Psoas muscle (tissue), 8 donors: ENCODE data around the gene DDI2. TPM values are rescaled to one million over a fixed set of nuclear protein-coding genes. Genes with fewer than 3 reads are reported as not detected.

ENCODE experiments used
- ATAC-seq, 4 donors: fragments of 200-7000 bp; cut with Tn5 transposase; one replicate each; pipeline ENCODE4 v1.9.1; 2020; ENCODE audit warnings: moderate library complexity in 3 of 4, mild to moderate bottlenecking in 2 of 4
- DNase-seq, 2 donors: peaks; one replicate each; pipeline ENCODE4 v3.0.0-alpha.2; 2020
- H3K27ac ChIP-seq: fragments of 200-600 bp; one replicate; pipeline ENCODE4 v1.8.0; 2022
- H3K27me3 ChIP-seq, 3 donors: fragments of 200-600 bp in 1 of 3; one replicate each; pipeline versions ENCODE4 v1.6.1 to v1.8.0; 2013 to 2022; ENCODE audit warnings: low read length in 2 of 3, mild to moderate bottlenecking in 2 of 3, moderate library complexity in 1 of 3; ENCODE audit not compliant: insufficient read depth in 3 of 3
- H3K36me3 ChIP-seq, 2 donors: fragments of 200-600 bp in 1 of 2; one replicate each; pipeline versions ENCODE4 v1.6.1 to v1.8.0; 2013 to 2022; ENCODE audit warnings: low read depth in 1 of 2, mild to moderate bottlenecking in 1 of 2, moderate library complexity in 1 of 2; ENCODE audit not compliant: insufficient read depth in 1 of 2
- H3K4me1 ChIP-seq: fragments of 200-600 bp; one replicate; pipeline ENCODE4 v1.8.0; 2022
- H3K4me3 ChIP-seq: fragments of 200-600 bp; one replicate; pipeline ENCODE4 v1.8.0; 2022; ENCODE audit warnings: mild to moderate bottlenecking
- H3K9me3 ChIP-seq: fragments of 200-600 bp; one replicate; pipeline ENCODE4 v1.8.0; 2022
- CTCF ChIP-seq: fragments of 200-600 bp; IDR thresholded peaks from one replicate; pipeline ENCODE4 v1.8.0; 2022; ENCODE audit warnings: antibody characterized with exemption
- WGBS, 3 donors: extraction: QIAGEN DNeasy Blood & Tissue Kit; methylation state at CpG; one replicate each; pipeline versions ENCODE4 v1.1.6 to v1.1.7; 2013; 5-methylcytosine and 5-hydroxymethylcytosine counted together
- intact Hi-C, 2 donors: fragments of 100-400 bp; cut with DNase I; formaldehyde crosslinking; loops; one replicate each; pipeline versions ENCODE4 v1.11.0 to v1.14.2; 2022
- polyA plus RNA-seq, 3 donors: library from polyadenylated mRNA; stranded (reverse); fragments of 200-250 nt; gene quantifications; one replicate each; pipeline ENCODE4 v1.2.3, GENCODE V29; 2013
- total RNA-seq, 4 donors: library from RNA; stranded (reverse); fragmentation: NEBNext Ultra II Directional in 2 of 4; extraction: Animal tissue kit (Norgen Biotek cat#: 25700) in 2 of 4; gene quantifications; one replicate each; pipeline versions ENCODE4 v1.2.1 to v1.2.4, GENCODE V29; 2021 to 2023
- donor health status: healthy with polysubstance abuse.
- donor health status: DM: no; HTN: no; CAD: no; lungs with moderate emphysema.
- donor health status: Bipolar disorder and iron deficiency.
- donor health status: healthy.
- donor health status: DM: yes; HTN: yes; CAD: no.
- donor health status: DM: no; HTN: no; CAD: no.
- donor health status: DM: no; HTN: no; CAD: no.
- donor health status: DM: yes; HTN: yes; CAD: no.

DDI2 gene
- total and polyA plus RNA-seq, 7 donors = 4.8 to 80.2 (median 35.4) TPM

- peak in 1 of 4 donors; percentile 31 for ATAC-seq
- no peak for TF ChIP-seq CTCF
- Histone ChIP-seq H3K36me3 (peaks cover 0 to 28% of the 10 kb centered on the region in 2 donors), H3K27ac (peak overlapping the region; percentile 99), H3K27me3 (no peaks in the 10 kb centered on the region), H3K9me3 (no peaks in the 10 kb centered on the region), H3K4me1 (peaks cover 96% of the 10 kb centered on the region), H3K4me3 (peak overlapping the region; percentile 20)
- no peak for DNase-seq
- WGBS, 3 donors = 55 to 76% (median 56%) methylated on average over 13 of the region's 13 CpGs
- intact Hi-C loops = loop anchor here in 1 of 2 donors (10.0 kb wide), 1 partner anchor 90 kb away; no protein-coding TSS in a partner anchor
Observed at GRCh38 chr1:15625056-15625917, 8.0 kb downstream of the DDI2 start.

DNA sequence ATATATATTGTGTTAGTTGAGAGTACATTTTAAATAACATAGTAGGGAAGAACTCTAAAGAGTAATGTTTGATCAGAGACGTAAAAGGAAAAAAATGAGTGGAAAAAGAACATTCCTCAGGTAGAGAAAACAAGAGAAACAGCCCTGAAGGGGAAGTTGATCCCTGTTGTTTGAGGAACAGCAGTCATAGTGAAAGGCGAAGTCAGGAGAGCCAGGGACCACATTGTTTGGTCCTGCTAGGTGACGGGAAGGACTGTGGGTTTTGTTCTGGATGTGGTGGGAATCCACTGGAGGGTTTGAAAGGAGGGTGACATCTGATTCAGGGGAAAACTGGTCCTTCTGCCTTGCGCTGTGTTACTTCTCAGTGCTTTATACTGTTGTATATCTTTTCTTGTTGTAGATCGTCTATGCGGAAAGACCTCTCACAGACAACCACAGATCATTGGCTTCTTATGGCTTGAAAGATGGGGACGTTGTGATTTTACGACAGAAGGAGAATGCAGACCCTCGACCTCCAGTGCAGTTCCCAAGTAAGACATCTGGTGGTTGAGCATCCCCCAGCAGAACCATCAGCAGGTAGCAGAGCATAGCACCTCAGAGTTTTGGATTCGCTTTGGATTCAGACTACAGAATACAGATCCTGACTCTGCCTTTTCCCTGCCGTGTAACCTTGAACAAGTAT, 9.2 kb downstream of the DDI2 start:
- H3K27ac ChIP-seq = peak overlapping the region; percentile 99
- no peaks in the 10 kb centered on the region for H3K9me3 ChIP-seq
- ATAC-seq (no peak), DNase-seq (no peak)
- no peak for TF ChIP-seq CTCF
- WGBS, 3 donors = 75 to 82% (median 80%) methylated on average over 11 of the region's 11 CpGs
- peaks cover 0 to 38% of the 10 kb centered on the region in 2 donors for H3K36me3 ChIP-seq
- H3K4me1 ChIP-seq = peaks cover 97% of the 10 kb centered on the region
- no peaks in the 10 kb centered on the region for H3K27me3 ChIP-seq
- intact Hi-C loops = loop anchor here in 1 of 2 donors (10.0 kb wide), 1 partner anchor 92 kb away; no protein-coding TSS in a partner anchor
- H3K4me3 ChIP-seq = no peak overlapping the region

DNA sequence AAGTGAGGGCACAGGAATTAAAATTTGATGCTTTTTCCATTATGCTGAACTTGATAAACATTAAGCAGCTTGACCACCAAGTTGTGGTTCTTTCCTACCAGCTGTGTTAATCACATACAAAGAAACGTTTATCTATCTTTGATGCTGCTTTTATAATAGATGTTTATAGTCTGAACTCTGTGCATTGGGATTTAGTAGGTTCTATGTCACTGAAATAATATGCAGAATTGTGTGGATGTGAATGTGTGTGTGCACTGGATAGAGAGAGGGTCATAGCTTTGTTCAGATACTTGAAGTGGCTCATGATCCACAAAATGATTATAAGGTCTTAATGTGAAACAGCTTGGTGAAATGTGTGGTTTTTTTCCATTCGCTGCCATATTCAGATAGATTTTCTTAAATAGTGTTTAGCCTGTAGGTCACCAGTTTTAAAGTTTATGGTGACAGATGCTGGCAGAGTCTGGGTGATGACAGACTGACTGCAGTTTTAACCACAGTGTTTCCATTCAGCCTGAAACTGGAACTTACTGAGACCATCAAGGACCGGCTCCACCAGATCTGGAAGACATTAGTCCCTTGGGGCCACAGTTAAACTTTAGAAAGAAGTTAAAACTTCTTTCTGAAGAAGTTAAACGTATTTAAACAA, 10.2 kb downstream of the DDI2 start:
- intact Hi-C loops = loop anchor here in 1 of 2 donors (10.0 kb wide), 1 partner anchor 93 kb away; no protein-coding TSS in a partner anchor
- no peak for DNase-seq
- 16 to 40% (median 22%) methylated on average over 4 of the region's 4 CpGs for WGBS, 3 donors
- no peaks in the 10 kb centered on the region for H3K9me3 ChIP-seq
- ATAC-seq = no peak
- TF ChIP-seq CTCF = no peak
- H3K36me3 ChIP-seq = peaks cover 2 to 49% of the 10 kb centered on the region in 2 donors
- H3K27ac ChIP-seq = peak overlapping the region; percentile 99
- H3K27me3 ChIP-seq = no peaks in the 10 kb centered on the region
- H3K4me1 ChIP-seq = peaks cover 87% of the 10 kb centered on the region
- peak overlapping the region; percentile 24 for H3K4me3 ChIP-seq

DNA sequence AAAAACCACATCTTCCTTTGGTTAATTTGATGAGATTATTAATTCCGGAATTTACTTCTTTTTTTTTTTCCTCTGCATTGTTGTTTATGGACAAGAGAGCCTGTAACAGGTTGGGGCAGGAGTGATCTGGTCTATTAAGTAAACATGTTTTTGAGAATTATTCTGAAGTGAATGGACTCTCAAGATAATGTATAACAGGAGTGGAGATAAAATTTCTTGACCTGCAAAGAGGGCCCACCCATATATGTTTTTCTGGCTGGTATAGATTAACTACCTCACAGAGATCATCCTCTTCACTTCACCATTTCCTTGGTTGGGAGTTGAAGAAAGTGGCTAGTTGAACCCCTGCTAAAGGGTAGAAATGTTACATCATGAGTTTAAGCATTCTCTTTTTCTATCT, 10.7 kb downstream of the DDI2 start:
- ATAC-seq (no peak), DNase-seq (no peak)
- no peaks in the 10 kb centered on the region for H3K9me3 ChIP-seq
- intact Hi-C loops = loop anchor here in 1 of 2 donors (10.0 kb wide), 1 partner anchor 93 kb away; no protein-coding TSS in a partner anchor
- TF ChIP-seq CTCF = no peak
- peaks cover 81% of the 10 kb centered on the region for H3K4me1 ChIP-seq
- H3K4me3 ChIP-seq = peak overlapping the region; percentile 24
- no peaks in the 10 kb centered on the region for H3K27me3 ChIP-seq
- H3K36me3 ChIP-seq = peaks cover 2 to 54% of the 10 kb centered on the region in 2 donors
- WGBS, 3 donors = 61 to 67% (median 66%) methylated on average over 1 of the region's 1 CpG
- H3K27ac ChIP-seq = peak overlapping the region; percentile 99
